HG02885 (cell line): ENCODE data around the gene SLC25A17.
A peak's percentile ranks its signal among the peaks of the same experiment; 100 is the strongest.
"Not testable (repeated sequence)": the region's sequence is repeated elsewhere in the genome, so short reads cannot be mapped to it uniquely, and the experiment has no call there.

Experiments used
- ATAC-seq: cut with Tn5 transposase; IDR thresholded peaks from one replicate; pipeline ENCODE4 v1.9.1; 2021; ENCODE audit warnings: mild to moderate bottlenecking; ENCODE audit not compliant: unreplicated experiment, poor library complexity

Gene SLC25A17

GRCh38 chr22:40818747-40819598 is at the start of gene SLC25A17:
SLC25A17 (minus strand) TSS chr22:40819346; CDS start chr22:40819248, 98 bp downstream.
- ATAC-seq = peak; percentile 79

- ATAC-seq = not testable (repeated sequence)
These were observed 49.2 kb upstream of the SLC25A17 start for GRCh38 chr22:40868379-40868778.

- ATAC-seq = no peak
These were observed 48.0 kb upstream of the SLC25A17 start for GRCh38 chr22:40867109-40867508.

- no peak for ATAC-seq
These were observed 43.4 kb upstream of the SLC25A17 start for GRCh38 chr22:40862537-40862936.

GRCh38 chr22:40862013-40862412 is 42.9 kb upstream of the SLC25A17 start, which contains the start of gene DNAJB7:
DNAJB7 (minus strand) TSS chr22:40862113; CDS start chr22:40861994, 119 bp downstream.
- ATAC-seq = no peak

- ATAC-seq = no peak
These were observed 38.2 kb upstream of the SLC25A17 start for GRCh38 chr22:40857309-40857855.

GRCh38 chr22:40856513-40857308 is 37.6 kb upstream of the SLC25A17 start, which contains the start of the genes ST13 and XPNPEP3:
ST13 (minus strand) TSS chr22:40856639; CDS start chr22:40856540, 99 bp downstream.
XPNPEP3 (plus strand) TSS chr22:40857148; CDS start chr22:40857182, 34 bp downstream.
- peak; percentile 91 for ATAC-seq

- ATAC-seq = peak; percentile 29
These were observed 36.9 kb upstream of the SLC25A17 start for GRCh38 chr22:40855979-40856512.

GRCh38 chr22:40855071-40855978 is 36.2 kb upstream of the SLC25A17 start:
- ATAC-seq = no peak

GRCh38 chr22:40853961-40854360 is 34.8 kb upstream of the SLC25A17 start:
- ATAC-seq = no peak

GRCh38 chr22:40853333-40853732 is 34.2 kb upstream of the SLC25A17 start:
- no peak for ATAC-seq

- not testable (repeated sequence) for ATAC-seq
These were observed 26.7 kb upstream of the SLC25A17 start for GRCh38 chr22:40845816-40846215.

- ATAC-seq = no peak
These were observed 25.8 kb upstream of the SLC25A17 start for GRCh38 chr22:40844951-40845350.

- ATAC-seq = no peak
These were observed 19.3 kb upstream of the SLC25A17 start for GRCh38 chr22:40838486-40838885.

GRCh38 chr22:40834619-40835018 is 15.5 kb upstream of the SLC25A17 start:
- ATAC-seq = no peak

GRCh38 chr22:40829131-40829530 is 10.0 kb upstream of the SLC25A17 start:
- no peak for ATAC-seq

- ATAC-seq = no peak
These were observed 8.0 kb upstream of the SLC25A17 start for GRCh38 chr22:40826984-40827741.

- ATAC-seq = not testable (repeated sequence)
These were observed 7.1 kb upstream of the SLC25A17 start for GRCh38 chr22:40826292-40826691.

- no peak for ATAC-seq
These were observed 4.3 kb upstream of the SLC25A17 start for GRCh38 chr22:40823426-40823825.
